RWPE2 (cell line): Measurements from ENCODE around the gene ACACB.

Experiments
- ATAC-seq: fragments of 200-7000 bp; cut with Tn5 transposase; 3 replicates; pipeline ENCODE4 v1.9.1; 2021; ENCODE audit warnings: low read depth
- DNase-seq: peaks from one replicate; pipeline ENCODE4 v3.0.0-alpha.2; 2020; ENCODE audit warnings: low spot score
- H3K27ac ChIP-seq: fragments of 450-650 bp; 2 replicates; pipeline ENCODE4 v1.5.1; 2017; ENCODE audit warnings: mild to moderate bottlenecking; ENCODE audit not compliant: poor library complexity, severe bottlenecking
- H3K27me3 ChIP-seq: fragments of 250-450 bp; sonication (Bioruptor Pico); 2 replicates; pipeline ENCODE4 v1.5.1; 2021; ENCODE audit warnings: mild to moderate bottlenecking, moderate library complexity; ENCODE audit not compliant: insufficient read depth, poor library complexity, severe bottlenecking
- H3K36me3 ChIP-seq: fragments of 250-450 bp; sonication (Bioruptor Pico); 2 replicates; pipeline ENCODE4 v1.5.1; 2020; ENCODE audit warnings: low read depth, mild to moderate bottlenecking, moderate library complexity
- H3K4me1 ChIP-seq: fragments of 250-450 bp; sonication (Bioruptor Pico); 2 replicates; pipeline ENCODE4 v1.5.1; 2021; ENCODE audit warnings: mild to moderate bottlenecking, moderate library complexity; ENCODE audit not compliant: insufficient read depth, poor library complexity, severe bottlenecking
- H3K4me3 ChIP-seq: fragments of 250-450 bp; sonication (Bioruptor Pico); 2 replicates; pipeline ENCODE4 v1.5.1; 2021; ENCODE audit warnings: mild to moderate bottlenecking, moderate library complexity; ENCODE audit not compliant: severe bottlenecking
- H3K9me3 ChIP-seq: fragments of 250-450 bp; sonication (Bioruptor Pico); 2 replicates; pipeline ENCODE4 v1.5.1; 2021; ENCODE audit warnings: mild to moderate bottlenecking, moderate library complexity; ENCODE audit not compliant: severe bottlenecking
- TF ChIP-seq, protein P1 (sequence below): fragments of 450-650 bp; IDR thresholded peaks from one replicate; pipeline ENCODE4 v1.5.1; 2017; ENCODE audit warnings: mild to moderate bottlenecking, moderate library complexity; ENCODE audit not compliant: poor library complexity, severe bottlenecking

The ACACB gene

DNA sequence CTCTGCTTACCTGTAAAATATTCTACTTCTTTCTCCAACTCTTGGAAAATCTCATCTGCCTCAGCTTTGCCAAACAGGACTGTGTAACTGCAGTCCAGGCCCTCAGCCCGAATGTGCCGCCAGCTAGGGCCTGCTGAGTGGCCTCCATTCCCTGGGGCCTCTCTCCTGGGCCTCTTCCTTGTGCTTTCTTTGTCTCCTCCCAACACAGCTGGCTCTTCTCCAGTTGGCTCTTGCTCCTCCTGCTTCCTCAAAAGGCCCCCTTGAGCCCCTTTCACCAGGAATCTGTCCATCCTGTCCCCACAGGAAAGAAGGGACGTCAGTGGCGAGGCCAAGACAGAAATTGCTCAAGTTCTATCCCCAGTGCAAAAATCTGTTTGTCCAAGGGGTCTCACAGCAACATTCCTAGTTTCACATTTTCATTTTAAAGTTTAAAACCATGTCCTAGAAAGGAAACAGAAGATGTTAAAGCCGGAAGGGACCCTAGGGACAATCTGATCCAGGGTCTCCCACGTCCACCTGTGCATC is 23.8 kb upstream of the ACACB start:
- ATAC-seq = no peak

DNA sequence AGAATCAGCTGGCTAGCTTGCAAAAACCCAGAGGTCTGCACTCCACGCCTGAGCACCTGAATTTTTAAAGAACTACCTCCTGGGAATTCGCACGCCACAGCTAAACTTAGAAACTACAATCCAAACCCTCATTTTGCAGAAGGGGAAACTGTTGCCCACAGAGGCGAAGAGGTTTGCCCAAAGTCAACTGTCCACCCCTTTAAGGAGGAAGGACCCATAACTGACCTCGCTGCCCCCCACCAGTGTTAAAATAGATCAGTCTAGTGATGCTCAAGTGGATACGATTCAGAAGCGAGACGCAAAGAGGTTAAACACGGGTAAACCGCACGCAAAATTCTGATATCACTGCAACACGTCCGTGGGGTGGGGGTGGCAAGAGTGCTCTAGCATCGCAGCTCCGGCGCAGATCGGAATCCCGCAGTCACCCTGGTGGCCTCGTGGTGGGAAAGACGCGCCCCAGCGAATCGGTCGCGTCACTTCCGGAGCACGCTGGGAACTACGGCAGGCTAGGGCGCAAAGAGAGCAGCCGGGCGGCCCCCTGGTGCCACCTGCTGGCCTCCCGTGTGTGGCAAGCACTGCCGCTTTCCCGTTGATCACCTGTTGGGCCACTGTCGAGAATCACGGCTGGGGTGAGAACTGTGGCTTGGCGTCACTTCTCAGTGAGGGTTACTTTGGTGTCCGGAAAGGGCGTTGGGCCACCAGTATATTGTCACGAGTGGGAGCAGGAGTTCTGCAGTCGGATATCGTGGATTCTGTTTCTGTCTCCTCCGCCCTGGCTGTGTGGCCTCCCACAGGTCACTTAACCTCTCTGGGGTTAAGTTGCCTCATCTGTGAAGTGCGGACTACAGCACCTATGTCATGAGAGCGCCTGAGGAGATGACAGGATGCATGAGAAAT is 23.1 kb upstream of the ACACB start, which contains the start of gene ALKBH2:
ALKBH2 (minus strand) TSS at position 451 of the 897 bp plus-strand sequence. CDS start 686 bp downstream, outside the sequence.
- TF ChIP-seq, protein P1, sequence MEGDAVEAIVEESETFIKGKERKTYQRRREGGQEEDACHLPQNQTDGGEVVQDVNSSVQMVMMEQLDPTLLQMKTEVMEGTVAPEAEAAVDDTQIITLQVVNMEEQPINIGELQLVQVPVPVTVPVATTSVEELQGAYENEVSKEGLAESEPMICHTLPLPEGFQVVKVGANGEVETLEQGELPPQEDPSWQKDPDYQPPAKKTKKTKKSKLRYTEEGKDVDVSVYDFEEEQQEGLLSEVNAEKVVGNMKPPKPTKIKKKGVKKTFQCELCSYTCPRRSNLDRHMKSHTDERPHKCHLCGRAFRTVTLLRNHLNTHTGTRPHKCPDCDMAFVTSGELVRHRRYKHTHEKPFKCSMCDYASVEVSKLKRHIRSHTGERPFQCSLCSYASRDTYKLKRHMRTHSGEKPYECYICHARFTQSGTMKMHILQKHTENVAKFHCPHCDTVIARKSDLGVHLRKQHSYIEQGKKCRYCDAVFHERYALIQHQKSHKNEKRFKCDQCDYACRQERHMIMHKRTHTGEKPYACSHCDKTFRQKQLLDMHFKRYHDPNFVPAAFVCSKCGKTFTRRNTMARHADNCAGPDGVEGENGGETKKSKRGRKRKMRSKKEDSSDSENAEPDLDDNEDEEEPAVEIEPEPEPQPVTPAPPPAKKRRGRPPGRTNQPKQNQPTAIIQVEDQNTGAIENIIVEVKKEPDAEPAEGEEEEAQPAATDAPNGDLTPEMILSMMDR = peak; percentile 97
- H3K27ac ChIP-seq = peak within 1 kb of the TSS; percentile 5
- H3K4me1 ChIP-seq = peaks cover 9% of the 10 kb centered on the region
- peak within 1 kb of the TSS; percentile 32 for H3K4me3 ChIP-seq
- DNase-seq (peak; percentile 86), ATAC-seq (peak; percentile 62)
- H3K9me3 ChIP-seq = no peaks in the 10 kb centered on the region
- peaks cover 41% of the 10 kb centered on the region for H3K36me3 ChIP-seq
- H3K27me3 ChIP-seq = no peaks in the 10 kb centered on the region

More for the DNA sequence above, 23.8 kb upstream of the ACACB start:
- Histone ChIP-seq H3K27ac (peak overlapping the region; percentile 5), H3K4me1 (peaks cover 9% of the 10 kb centered on the region), H3K9me3 (no peaks in the 10 kb centered on the region), H3K36me3 (peaks cover 47% of the 10 kb centered on the region), H3K27me3 (no peaks in the 10 kb centered on the region), H3K4me3 (peak overlapping the region; percentile 32)
- no peak for DNase-seq
- TF ChIP-seq, protein P1 = no peak

DNA sequence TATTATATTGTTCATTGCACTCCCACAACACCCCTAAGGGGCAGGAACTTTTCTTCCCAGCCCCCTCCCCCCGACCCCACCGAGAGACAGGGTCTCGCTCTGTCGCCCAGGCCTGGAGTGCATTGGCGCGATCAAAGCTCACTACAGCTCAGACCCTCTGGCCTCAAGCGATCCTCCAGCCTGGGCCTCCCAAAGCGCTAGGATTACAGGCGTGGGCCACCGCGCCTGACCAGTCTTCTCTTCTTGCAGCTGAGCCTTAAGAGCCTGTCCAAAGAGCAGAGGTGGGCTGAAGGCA is 19.3 kb upstream of the ACACB start:
- Histone ChIP-seq H3K4me1 (peaks cover 3% of the 10 kb centered on the region), H3K27ac (peak overlapping the region; percentile 54), H3K4me3 (peak overlapping the region; percentile 62), H3K9me3 (no peaks in the 10 kb centered on the region), H3K36me3 (peaks cover 41% of the 10 kb centered on the region), H3K27me3 (no peaks in the 10 kb centered on the region)
- TF ChIP-seq, protein P1 = no peak
- DNase-seq = no peak
- no peak for ATAC-seq

DNA sequence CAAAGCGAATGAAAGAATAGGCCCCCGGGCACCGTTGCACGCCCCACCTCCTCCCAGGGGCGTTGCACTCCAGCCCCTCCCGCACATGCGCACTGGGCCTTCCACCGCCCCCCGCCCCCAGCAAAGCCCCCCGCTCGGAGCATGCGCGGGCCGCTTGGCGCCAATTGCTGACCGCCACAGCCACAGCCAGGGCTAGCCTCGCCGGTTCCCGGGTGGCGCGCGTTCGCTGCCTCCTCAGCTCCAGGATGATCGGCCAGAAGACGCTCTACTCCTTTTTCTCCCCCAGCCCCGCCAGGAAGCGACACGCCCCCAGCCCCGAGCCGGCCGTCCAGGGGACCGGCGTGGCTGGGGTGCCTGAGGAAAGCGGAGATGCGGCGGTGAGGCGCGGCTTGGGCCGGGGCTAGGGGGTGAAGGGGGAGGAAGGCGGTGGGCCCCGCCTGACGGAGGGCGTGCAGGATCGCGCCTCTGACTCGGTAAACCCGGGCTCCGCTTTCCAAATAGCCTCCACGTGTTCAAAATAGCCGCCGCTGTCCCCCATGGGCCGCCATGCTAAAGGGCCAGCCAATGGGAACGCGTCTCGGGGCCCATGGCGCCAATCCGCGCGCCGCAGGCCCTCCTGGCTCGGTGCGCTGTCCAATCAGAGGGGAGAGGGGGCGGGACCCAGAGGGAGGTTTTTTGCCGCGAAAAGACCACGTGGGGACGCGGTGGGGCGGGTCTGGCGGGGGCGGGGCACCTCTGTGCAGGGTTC is 18.8 kb upstream of the ACACB start, which contains the start of gene UNG:
UNG (plus strand) TSS at position 163 of the 748 bp plus-strand sequence; CDS start at position 246, 83 bp downstream.
- peak within 1 kb of the TSS; percentile 54 for H3K27ac ChIP-seq
- DNase-seq (peak; percentile 93), ATAC-seq (peak; percentile 94)
- H3K27me3 ChIP-seq = no peaks in the 10 kb centered on the region
- H3K9me3 ChIP-seq = no peaks in the 10 kb centered on the region
- H3K4me3 ChIP-seq = peak within 1 kb of the TSS; percentile 62
- no peaks in the 10 kb centered on the region for H3K4me1 ChIP-seq
- peaks cover 42% of the 10 kb centered on the region for H3K36me3 ChIP-seq
- TF ChIP-seq, protein P1 = no peak
